WTC11 (cell line): ENCODE results near the gene SNX1.

ENCODE experiments used
- MAX ChIP-seq: sonication (generic); formaldehyde crosslinking; IDR thresholded peaks from 2 replicates; pipeline ENCODE4 v1.8.0; 2022; ENCODE audit warnings: mild to moderate bottlenecking, missing genetic modification reagents
- NR2C2 ChIP-seq: sonication (generic); formaldehyde crosslinking; IDR thresholded peaks from 2 replicates; pipeline ENCODE4 v1.8.0; 2022; ENCODE audit warnings: mild to moderate bottlenecking, missing genetic modification reagents
- NR3C1 ChIP-seq: sonication (generic); formaldehyde crosslinking; conservative IDR thresholded peaks from 2 replicates; pipeline ENCODE4 v1.8.1; 2023; ENCODE audit warnings: low read depth, mild to moderate bottlenecking, missing genetic modification reagents

DNA sequence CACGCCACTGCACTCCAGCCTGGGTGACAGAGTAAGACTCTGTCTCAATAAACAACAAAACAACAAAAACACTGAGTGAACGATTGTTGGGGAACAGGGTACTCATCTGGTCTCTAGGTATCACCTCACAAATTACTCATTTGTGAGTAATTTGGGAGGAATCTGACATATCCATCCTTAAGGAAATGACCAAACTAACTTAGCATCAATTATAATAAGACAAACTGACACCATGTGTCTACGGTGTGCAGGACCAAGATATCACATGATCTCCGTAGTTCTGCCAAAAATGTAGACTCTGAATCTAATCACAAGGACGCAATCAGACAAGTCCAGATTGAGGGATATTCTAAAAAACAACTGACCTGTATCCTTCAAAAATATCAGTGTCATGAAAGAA is 37.5 kb upstream of the SNX1 start:
- TF ChIP-seq NR3C1 (CRISPR knock-in tag) (no peak), MAX (no peak), NR2C2 (CRISPR knock-in tag) (no peak)
